Measurements from ENCODE around the gene FBXL19.

DNA sequence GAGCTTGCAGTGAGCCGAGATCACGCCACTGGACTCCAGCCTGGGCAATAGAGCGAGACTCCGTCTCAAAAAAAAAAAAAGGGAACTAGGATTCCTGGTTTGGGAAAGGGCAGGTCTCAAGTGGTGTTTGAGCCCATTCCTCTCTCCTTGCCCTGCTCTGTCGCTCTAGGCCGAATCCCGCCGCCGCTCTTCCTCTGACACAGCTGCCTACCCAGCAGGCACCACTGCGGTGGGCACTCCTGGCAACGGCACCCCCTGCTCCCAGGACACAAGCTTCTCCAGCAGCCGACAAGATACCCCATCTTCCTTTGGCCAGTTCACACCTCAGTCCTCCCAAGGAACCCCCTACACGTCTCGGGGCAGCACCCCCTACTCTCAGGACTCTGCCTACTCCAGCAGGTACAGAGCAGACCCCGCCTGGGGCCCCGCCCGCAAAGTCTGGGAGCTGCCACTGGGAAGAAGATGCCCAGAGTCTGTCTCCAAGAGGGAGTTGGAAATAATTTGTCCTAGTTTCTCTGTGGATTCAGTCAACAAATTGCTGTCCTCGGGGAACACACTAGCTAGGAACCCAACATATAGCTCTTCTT lies 40.6 kb downstream of the FBXL19 start:
- TF ChIP-seq CTCF (IDR thresholded peaks at IDR 0.05) (no peak), POLR2A (IDR thresholded peaks at IDR 0.05) (no peak)

Measured in body of pancreas (tissue), 4 donors.